Uterus (tissue), 2 donors: ENCODE results near the gene GPR65.

Source experiments
- CTCF ChIP-seq, 4 experiments: fragments of 200-600 bp in 2 of 4; fragments of 450-650 bp in 2 of 4; sonication (generic) in 2 of 4; IDR thresholded peaks; one replicate each; pipeline ENCODE4 v1.5.1; 2016 to 2019; ENCODE audit warnings: antibody characterized with exemption in 4 of 4, mild to moderate bottlenecking in 2 of 4, moderate library complexity in 1 of 4
- POLR2A ChIP-seq, 2 donors: fragments of 450-650 bp; IDR thresholded peaks; one replicate each; pipeline ENCODE4 v1.6.1; 2016; ENCODE audit warnings: antibody characterized with exemption in 2 of 2, mild to moderate bottlenecking in 1 of 2, moderate library complexity in 1 of 2

- TF ChIP-seq CTCF (IDR thresholded peaks at IDR 0.05): no peak
- TF ChIP-seq POLR2A (IDR thresholded peaks at IDR 0.05): no peak
Measured at GRCh38 chr14:87998482-87998881, 6.5 kb upstream of the GPR65 start.
